ENCODE measurements around the gene MKRN2OS. TPM values are rescaled to one million over a fixed set of nuclear protein-coding genes. Genes with fewer than 3 reads are reported as not detected.
A peak's percentile ranks its signal among the peaks of the same experiment; 100 is the strongest.

The MKRN2OS gene
- total and polyA plus RNA-seq, 2 donors (not counting 1 experiment from before 2014, with no cell fraction given): not detected

- no peak overlapping the region for H3K4me2 ChIP-seq (ENCODE audit: extremely low read depth, insufficient read depth, low read length)
- TF ChIP-seq CTCF (conservative IDR thresholded peaks at IDR 0.05 in 1 of 2, IDR thresholded peaks at IDR 0.05 in 1 of 2; ENCODE audit: low read depth in 1 of 2, low read length in 2 of 2): no peak
- no peak for TF ChIP-seq EZH2 (IDR thresholded peaks at IDR 0.05; ENCODE audit: low read length, missing control alignments)
Measured at GRCh38 chr3:12541625-12542024, 3.7 kb downstream of the MKRN2OS start.

GRCh38 chr3:12536423-12536822, 8.9 kb downstream of the MKRN2OS start:
- no peak overlapping the region for H3K4me2 ChIP-seq (ENCODE audit: extremely low read depth, insufficient read depth, low read length)
- H3K4me3 ChIP-seq (replicated peaks in 1 of 4; ENCODE audit: control extremely low read depth in 1 of 4, insufficient read depth in 1 of 4, low read depth in 3 of 4, low read length in 4 of 4): no peak overlapping the region
- no peak overlapping the region for H2AFZ ChIP-seq (ENCODE audit: low read length)
- H3K36me3 ChIP-seq (ENCODE audit: control insufficient read depth, insufficient read depth, low read length): no peaks in the 10 kb centered on the region
- DNase-seq (ENCODE audit: low read depth in 2 of 2): peak in 1 of 2 donors; percentile 54
- H3K9ac ChIP-seq (ENCODE audit: insufficient read depth, low read length): no peak overlapping the region
- H3K79me2 ChIP-seq (ENCODE audit: control insufficient read depth, insufficient read depth, low read length): no peaks in the 10 kb centered on the region
- TF ChIP-seq CTCF (conservative IDR thresholded peaks at IDR 0.05 in 1 of 2, IDR thresholded peaks at IDR 0.05 in 1 of 2; ENCODE audit: low read depth in 1 of 2, low read length in 2 of 2) (peak; percentile 24 to 43), EZH2 (IDR thresholded peaks at IDR 0.05; ENCODE audit: low read length, missing control alignments) (no peak)
- H3K27ac ChIP-seq (ENCODE audit: insufficient read depth, low read length): no peak overlapping the region
- H3K4me1 ChIP-seq (ENCODE audit: control insufficient read depth, extremely low read depth, insufficient read depth, low read length): no peaks in the 10 kb centered on the region
- no peaks in the 10 kb centered on the region for H4K20me1 ChIP-seq (ENCODE audit: control insufficient read depth, extremely low read depth, insufficient read depth, low read length)
- H3K27me3 ChIP-seq (ENCODE audit: control insufficient read depth, insufficient read depth, low read length): no peaks in the 10 kb centered on the region
- no peaks in the 10 kb centered on the region for H3K9me3 ChIP-seq (ENCODE audit: control insufficient read depth, insufficient read depth, low read depth, low read length)

More at GRCh38 chr3:12541625-12542024, 3.7 kb downstream of the MKRN2OS start:
- Histone ChIP-seq H3K9me3 (ENCODE audit: control insufficient read depth, insufficient read depth, low read depth, low read length) (no peaks in the 10 kb centered on the region), H3K27ac (ENCODE audit: insufficient read depth, low read length) (no peak overlapping the region), H3K79me2 (ENCODE audit: control insufficient read depth, insufficient read depth, low read length) (no peaks in the 10 kb centered on the region), H3K9ac (ENCODE audit: insufficient read depth, low read length) (no peak overlapping the region), H3K4me3 (replicated peaks in 1 of 4; ENCODE audit: control extremely low read depth in 1 of 4, insufficient read depth in 1 of 4, low read depth in 3 of 4, low read length in 4 of 4) (no peak overlapping the region), H3K36me3 (ENCODE audit: control insufficient read depth, insufficient read depth, low read length) (no peaks in the 10 kb centered on the region), H4K20me1 (ENCODE audit: control insufficient read depth, extremely low read depth, insufficient read depth, low read length) (no peaks in the 10 kb centered on the region), H3K4me1 (ENCODE audit: control insufficient read depth, extremely low read depth, insufficient read depth, low read length) (no peaks in the 10 kb centered on the region), H3K27me3 (ENCODE audit: control insufficient read depth, insufficient read depth, low read length) (no peaks in the 10 kb centered on the region), H2AFZ (ENCODE audit: low read length) (no peak overlapping the region)
- no peak for DNase-seq (ENCODE audit: low read depth in 2 of 2)

- no peaks in the 10 kb centered on the region for H3K4me1 ChIP-seq (ENCODE audit: control insufficient read depth, extremely low read depth, insufficient read depth, low read length)
- TF ChIP-seq CTCF (conservative IDR thresholded peaks at IDR 0.05 in 1 of 2, IDR thresholded peaks at IDR 0.05 in 1 of 2; ENCODE audit: low read depth in 1 of 2, low read length in 2 of 2) (no peak), EZH2 (IDR thresholded peaks at IDR 0.05; ENCODE audit: low read length, missing control alignments) (no peak)
- H2AFZ ChIP-seq (ENCODE audit: low read length): no peak overlapping the region
- H3K27me3 ChIP-seq (ENCODE audit: control insufficient read depth, insufficient read depth, low read length): no peaks in the 10 kb centered on the region
- no peak overlapping the region for H3K9ac ChIP-seq (ENCODE audit: insufficient read depth, low read length)
- no peaks in the 10 kb centered on the region for H3K36me3 ChIP-seq (ENCODE audit: control insufficient read depth, insufficient read depth, low read length)
- no peak for DNase-seq (ENCODE audit: low read depth in 2 of 2)
- no peaks in the 10 kb centered on the region for H4K20me1 ChIP-seq (ENCODE audit: control insufficient read depth, extremely low read depth, insufficient read depth, low read length)
- H3K4me3 ChIP-seq (replicated peaks in 1 of 4; ENCODE audit: control extremely low read depth in 1 of 4, insufficient read depth in 1 of 4, low read depth in 3 of 4, low read length in 4 of 4): no peak overlapping the region
- no peaks in the 10 kb centered on the region for H3K79me2 ChIP-seq (ENCODE audit: control insufficient read depth, insufficient read depth, low read length)
- no peaks in the 10 kb centered on the region for H3K9me3 ChIP-seq (ENCODE audit: control insufficient read depth, insufficient read depth, low read depth, low read length)
- no peak overlapping the region for H3K4me2 ChIP-seq (ENCODE audit: extremely low read depth, insufficient read depth, low read length)
- H3K27ac ChIP-seq (ENCODE audit: insufficient read depth, low read length): no peak overlapping the region
Measured at GRCh38 chr3:12532182-12532581, 13.1 kb downstream of the MKRN2OS start.
